GM12878 (cell line): ENCODE results near the gene CPSF4L. TPM values are rescaled to one million over a fixed set of nuclear protein-coding genes. Genes with fewer than 3 reads are reported as not detected.

Experiments
- ATAC-seq: fragments of 200-7000 bp; cut with Tn5 transposase; 3 replicates; pipeline ENCODE4 v1.9.1; 2020; ENCODE audit warnings: mild to moderate bottlenecking, moderate library complexity
- BruUV-seq: library from RNA; stranded (reverse); fragments of 400-500 nt; replicated peaks from 2 replicates; lab custom pipeline; 2021; lab: Mats Ljungman, UMichigan
- CTCF ChIA-PET: fragments of 300-600 bp; sonication (Branson Sonifier 250); formaldehyde crosslinking; extraction: SDS; loops from one replicate; lab custom pipeline; 2021; ENCODE audit warnings: inconsistent platforms; lab: Yijun Ruan, JAX
- POLR2A ChIA-PET: fragments of 350-600 bp; formaldehyde crosslinking; extraction: SDS; loops from one replicate; lab custom pipeline; 2021; ENCODE audit warnings: inconsistent platforms; lab: Charles Lee
- RAD21 ChIA-PET: fragments of 300-600 bp; sonication (Branson Sonifier 250); formaldehyde crosslinking; loops from one replicate; lab custom pipeline; 2023; ENCODE audit warnings: antibody characterized with exemption; ENCODE audit not compliant: unreplicated experiment; lab: Charles Lee
- SMC1A ChIA-PET: fragments of 300-600 bp; sonication (Branson Sonifier 250); formaldehyde crosslinking; loops from one replicate; lab custom pipeline; 2023; ENCODE audit not compliant: unreplicated experiment, uncharacterized antibody; lab: Charles Lee
- DNase-seq: peaks from one replicate; pipeline ENCODE4 v3.0.0-alpha.2; 2011; ENCODE audit warnings: low read depth, low spot score
- FAIRE-seq: peaks from 3 replicates; lab custom pipeline; 2011; peaks lifted over from hg19 to GRCh38; lab: Jason Lieb, UNC
- H2AFZ ChIP-seq: 2 replicates; pipeline ENCODE4 v1.6.0; 2011; ENCODE audit warnings: low read depth, low read length, control low read depth; ENCODE audit not compliant: control insufficient read depth
- H3K27ac ChIP-seq: 2 replicates; pipeline ENCODE4 v1.5.1; 2011; ENCODE audit warnings: control low read depth; ENCODE audit not compliant: control insufficient read depth, insufficient read depth
- H3K27me3 ChIP-seq, 2 experiments: replicated peaks in 1 of 2; 2 replicates each; pipeline versions ENCODE4 v1.6.0 to v1.6.1; 2011; ENCODE audit warnings: low read length in 1 of 2; ENCODE audit not compliant: control insufficient read depth in 2 of 2, insufficient read depth in 2 of 2
- H3K36me3 ChIP-seq, 2 experiments: 2 replicates each; pipeline ENCODE4 v1.5.1; 2011; ENCODE audit warnings: low read length in 1 of 2; ENCODE audit not compliant: control insufficient read depth in 2 of 2, insufficient read depth in 2 of 2
- H3K4me1 ChIP-seq: 2 replicates; pipeline ENCODE4 v1.6.1; 2011; ENCODE audit warnings: mild to moderate bottlenecking, low read length, moderate library complexity, mixed read lengths; ENCODE audit not compliant: control insufficient read depth, insufficient read depth
- H3K4me2 ChIP-seq: 2 replicates; pipeline ENCODE4 v1.6.0; 2011; ENCODE audit warnings: control low read depth; ENCODE audit not compliant: control insufficient read depth, insufficient read depth
- H3K4me3 ChIP-seq: fragments of 200-600 bp; sonication (generic); 2 replicates; pipeline ENCODE4 v1.5.1; 2016
- H3K79me2 ChIP-seq: 2 replicates; pipeline ENCODE4 v1.6.0; 2011; ENCODE audit warnings: low read length; ENCODE audit not compliant: control insufficient read depth, insufficient read depth
- H3K9ac ChIP-seq: 2 replicates; pipeline ENCODE4 v1.8.0; 2011; ENCODE audit warnings: low read length, control low read depth, mixed read lengths; ENCODE audit not compliant: control insufficient read depth, insufficient read depth
- H3K9me3 ChIP-seq: replicated peaks from 3 replicates; pipeline ENCODE4 v1.5.1; 2011; ENCODE audit warnings: mild to moderate bottlenecking, low read length; ENCODE audit not compliant: control insufficient read depth, insufficient read depth
- H4K20me1 ChIP-seq: 2 replicates; pipeline ENCODE4 v1.6.0; 2011; ENCODE audit not compliant: control insufficient read depth, insufficient read depth
- ATF2 ChIP-seq: IDR thresholded peaks from 2 replicates; pipeline ENCODE4 v1.6.1; 2012; ENCODE audit warnings: low read length, inconsistent platforms
- CHD4 ChIP-seq: fragments of 200-600 bp; sonication (generic); IDR thresholded peaks from 2 replicates; pipeline ENCODE4 v1.6.1; 2016; ENCODE audit warnings: mild to moderate bottlenecking
- IRF3 ChIP-seq: fragments of 450-650 bp; IDR thresholded peaks from 2 replicates; pipeline ENCODE4 v1.6.1; 2014; ENCODE audit warnings: mild to moderate bottlenecking
- MEF2A ChIP-seq: IDR thresholded peaks from 2 replicates; pipeline ENCODE4 v1.6.1; 2011; ENCODE audit warnings: low read depth, mild to moderate bottlenecking, low read length, moderate library complexity; ENCODE audit not compliant: insufficient read depth
- MLLT1 ChIP-seq: fragments of 450-650 bp; IDR thresholded peaks from 2 replicates; pipeline ENCODE4 v1.6.1; 2016; ENCODE audit warnings: mild to moderate bottlenecking
- MTA2 ChIP-seq: fragments of 450-650 bp; IDR thresholded peaks from 2 replicates; pipeline ENCODE4 v1.6.1; 2016; ENCODE audit warnings: low read depth, mild to moderate bottlenecking, moderate library complexity
- NFXL1 ChIP-seq: fragments of 450-650 bp; IDR thresholded peaks from 2 replicates; pipeline ENCODE4 v1.6.1; 2017; ENCODE audit warnings: antibody characterized with exemption, mild to moderate bottlenecking, borderline replicate concordance
- NFYB ChIP-seq: IDR thresholded peaks from 2 replicates; pipeline ENCODE4 v1.6.1; 2011; ENCODE audit warnings: low read depth, mild to moderate bottlenecking, low read length, improper control_type of control experiment, moderate library complexity; ENCODE audit not compliant: insufficient read depth
- NKRF ChIP-seq: fragments of 450-650 bp; conservative IDR thresholded peaks from 2 replicates; pipeline ENCODE4 v1.6.1; 2017; ENCODE audit warnings: mild to moderate bottlenecking, moderate library complexity
- NRF1 ChIP-seq: conservative IDR thresholded peaks from 2 replicates; pipeline ENCODE4 v1.6.1; 2011; ENCODE audit warnings: mild to moderate bottlenecking, low read depth, low read length, improper control_type of control experiment
- STAT1 ChIP-seq: fragments of 450-650 bp; conservative IDR thresholded peaks from 2 replicates; pipeline ENCODE4 v1.6.1; 2014; ENCODE audit warnings: antibody characterized with exemption, mild to moderate bottlenecking
- SUZ12 ChIP-seq: fragments of 200-600 bp; sonication (generic); IDR thresholded peaks from one replicate; pipeline ENCODE4 v1.6.1; 2018; ENCODE audit warnings: antibody characterized with exemption, mild to moderate bottlenecking; ENCODE audit not compliant: unreplicated experiment
- ZBTB11 ChIP-seq: fragments of 450-650 bp; formaldehyde crosslinking; IDR thresholded peaks from 2 replicates; pipeline ENCODE4 v1.5.0; 2022; ENCODE audit warnings: mild to moderate bottlenecking, missing genetic modification characterization
- ZNF217 ChIP-seq: fragments of 450-650 bp; IDR thresholded peaks from 2 replicates; pipeline ENCODE4 v1.6.1; 2017; ENCODE audit warnings: antibody characterized with exemption, mild to moderate bottlenecking
- ZSCAN29 ChIP-seq: fragments of 450-650 bp; IDR thresholded peaks from 2 replicates; pipeline ENCODE4 v1.6.1; 2017; ENCODE audit warnings: mild to moderate bottlenecking, moderate library complexity
- WGBS: methylation state at CpG from one replicate; pipeline ENCODE4 v1.1.6; 2016; ENCODE audit warnings: low lambda C conversion rate; ENCODE audit not compliant: insufficient replicate concordance, insufficient coverage; ENCODE audit errors: missing lambda C conversion rate; 5-methylcytosine and 5-hydroxymethylcytosine counted together
- in situ Hi-C: fragments of 300-500 bp; cut with MboI; formaldehyde crosslinking; loops from 9 replicates; pipeline ENCODE4 v1.14.3; 2018; ENCODE audit warnings: mixed read lengths
- intact Hi-C: fragments of 100-400 bp; cut with micrococcal nuclease; formaldehyde crosslinking; loops from one replicate; pipeline ENCODE4 v1.14.2; 2022; ENCODE audit not compliant: unreplicated experiment
- polyA plus RNA-seq, 11 experiments: library from polyadenylated mRNA; depleted of rRNA in 4 of 11; unstranded in 6 of 11; stranded (reverse) in 5 of 11; fragments of >200 nt; fragmentation: Nextera tagmentation in 4 of 11; fragmentation: Illumina TruSeq in 1 of 11; extraction: Ambion mirVana in 4 of 11; extraction: Trizol in 1 of 11; gene quantifications; 1 replicate in 1 of 11; 2 replicates in 10 of 11; pipeline versions ENCODE4 v1.2.1 to v1.2.3, GENCODE V29; 2011 to 2016; ENCODE audit warnings: inconsistent platforms in 2 of 11, missing spikeins in 2 of 11, low read depth in 1 of 11
- total RNA-seq, 4 experiments: library from RNA; depleted of rRNA in 3 of 4; stranded (reverse); fragments of >200 nt in 3 of 4; fragmentation: Illumina TruSeq in 1 of 4; extraction: Trizol in 1 of 4; gene quantifications; 2 replicates each; pipeline versions ENCODE4 v1.2.1 to v1.2.3, GENCODE V29; 2013 to 2021

Gene CPSF4L
- total and polyA plus RNA-seq, 10 of the 15 experiments (the other 5 are each of a cell fraction or from before 2014, with no cell fraction given) = not detected

GRCh38 chr17:73234736-73235135 lies 26.9 kb downstream of the CPSF4L start:
- H3K4me2 ChIP-seq = no peak overlapping the region
- H3K36me3 ChIP-seq = peaks cover 3 to 10% of the 10 kb centered on the region in 2 experiments; a peak in 2 of 4 replicates
- SMC1A ChIA-PET = interaction anchor here (1.0 to 2.0 kb wide), 4 partner anchors 8 to 77 kb away, joined by 3 to 6 read pairs (median 5); no protein-coding TSS in a partner anchor
- WGBS = 81% methylated on average over 10 of the region's 10 CpGs
- in situ Hi-C loops = no loop called here
- no peak overlapping the region for H3K4me3 ChIP-seq
- no peak for TF ChIP-seq NFYB
- no peak for TF ChIP-seq NFXL1
- TF ChIP-seq NRF1 = no peak
- no peak for TF ChIP-seq ZBTB11 (CRISPR knock-in tag)
- no peak for TF ChIP-seq MLLT1
- no peak for TF ChIP-seq MEF2A
- TF ChIP-seq CHD4 = no peak
- no peak for TF ChIP-seq IRF3
- TF ChIP-seq ZNF217 = no peak
- no peak for TF ChIP-seq ATF2
- no peak for TF ChIP-seq SUZ12
- no peak for TF ChIP-seq MTA2
- no peak for TF ChIP-seq STAT1
- no peak for TF ChIP-seq NKRF
- TF ChIP-seq ZSCAN29 = no peak
- FAIRE-seq (no peak), DNase-seq (no peak), ATAC-seq (no peak)
- BruUV-seq = no TSS peak
- POLR2A ChIA-PET = interaction anchor here (0.6 to 1.5 kb wide), 3 partner anchors 15 to 604 kb away, joined by 3 to 7 read pairs (median 5); no protein-coding TSS in a partner anchor
- H3K27me3 ChIP-seq = no peaks in the 10 kb centered on the region
- H3K9me3 ChIP-seq = no peaks in the 10 kb centered on the region
- H3K4me1 ChIP-seq = peaks cover 12% of the 10 kb centered on the region
- no peak overlapping the region for H3K9ac ChIP-seq
- H2AFZ ChIP-seq = no peak overlapping the region
- no peaks in the 10 kb centered on the region for H4K20me1 ChIP-seq
- H3K79me2 ChIP-seq = peaks cover 47% of the 10 kb centered on the region
- CTCF ChIA-PET = interaction anchor here (1.3 to 5.9 kb wide), 5 partner anchors 36 to 507 kb away, joined by 3 to 26 read pairs (median 4); no protein-coding TSS in a partner anchor
- H3K27ac ChIP-seq = no peak overlapping the region
- intact Hi-C loops = no loop called here
- RAD21 ChIA-PET = interaction anchor here (1.1 to 1.8 kb wide), 2 partner anchors 43 to 508 kb away, joined by 4 to 5 read pairs; no protein-coding TSS in a partner anchor
